ENCODE results near the gene WNT3A.

DNA sequence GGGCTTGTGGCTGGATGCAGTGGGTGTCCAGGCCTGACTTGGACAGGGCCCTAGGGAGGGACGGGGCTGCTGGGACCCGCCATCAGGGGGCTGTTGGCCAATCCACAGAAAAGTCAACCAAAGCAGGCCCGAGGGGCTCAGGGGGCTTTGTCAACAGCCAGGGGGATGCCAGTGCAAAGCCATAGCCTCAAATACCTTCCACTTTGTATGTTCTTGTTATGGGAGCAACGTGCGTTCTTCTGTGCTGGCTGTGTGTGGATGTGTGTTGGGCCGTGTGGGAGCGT lies 40.3 kb downstream of the WNT3A start:
- TF ChIP-seq CTCF (conservative IDR thresholded peaks at IDR 0.05; ENCODE audit: low read depth, low read length) = no peak
- no peak for TF ChIP-seq CEBPB (IDR thresholded peaks at IDR 0.05; ENCODE audit: low read depth, low read length)
